Natural killer cell (primary cell): ENCODE measurements around the gene ADSS1. TPM values are rescaled to one million over a fixed set of nuclear protein-coding genes. Genes with fewer than 3 reads are reported as not detected.

ENCODE experiments used
- ATAC-seq, 3 donors: fragments of 150-1000 bp in 2 of 3; fragments of 200-7000 bp in 1 of 3; cut with Tn5 transposase; 1 replicate in 1 of 3; 2 replicates in 2 of 3; pipeline ENCODE4 v1.10.0; 2021; ENCODE audit warnings: mild to moderate bottlenecking in 2 of 3, moderate library complexity in 2 of 3
- DNase-seq, 2 donors: peaks; one replicate each; pipeline versions ENCODE4 v3.0.0 to v3.0.0-alpha.2; 2013 to 2021; ENCODE audit warnings: mixed read lengths in 1 of 2
- H3K27ac ChIP-seq: one replicate; pipeline ENCODE4 v1.5.1; 2013; ENCODE audit warnings: mild to moderate bottlenecking, low read length
- H3K27me3 ChIP-seq: one replicate; pipeline ENCODE4 v1.6.1; 2013; ENCODE audit warnings: low read length; ENCODE audit not compliant: control insufficient read depth, insufficient read depth
- H3K36me3 ChIP-seq: one replicate; pipeline ENCODE4 v1.6.1; 2013; ENCODE audit warnings: low read length; ENCODE audit not compliant: control insufficient read depth, insufficient read depth
- H3K4me1 ChIP-seq: one replicate; pipeline ENCODE4 v1.6.1; 2013; ENCODE audit warnings: low read length; ENCODE audit not compliant: control insufficient read depth, insufficient read depth
- H3K4me3 ChIP-seq: one replicate; pipeline ENCODE4 v1.5.1; 2013; ENCODE audit warnings: low read length
- H3K9me3 ChIP-seq: one replicate; pipeline ENCODE4 v1.6.1; 2013; ENCODE audit warnings: low read length; ENCODE audit not compliant: control insufficient read depth, insufficient read depth
- H3K27ac Mint-ChIP-seq, 2 donors: one replicate each; pipeline ENCODE4 v1.8.0; 2022; ENCODE audit warnings: mild to moderate bottlenecking in 2 of 2, mixed read lengths in 2 of 2, moderate library complexity in 1 of 2
- H3K27me3 Mint-ChIP-seq, 2 donors: one replicate each; pipeline ENCODE4 v1.8.0; 2022; ENCODE audit warnings: low read depth in 2 of 2, mixed read lengths in 2 of 2
- H3K36me3 Mint-ChIP-seq: one replicate; pipeline ENCODE4 v1.8.0; 2022; ENCODE audit warnings: mixed read lengths
- H3K4me1 Mint-ChIP-seq, 2 donors: one replicate each; pipeline ENCODE4 v1.8.0; 2022; ENCODE audit warnings: mixed read lengths in 2 of 2
- H3K4me3 Mint-ChIP-seq: one replicate; pipeline ENCODE4 v1.8.0; 2022; ENCODE audit warnings: mild to moderate bottlenecking, moderate library complexity, mixed read lengths
- H3K9me3 Mint-ChIP-seq, 2 donors: one replicate each; pipeline ENCODE4 v1.8.0; 2022; ENCODE audit warnings: mixed read lengths in 2 of 2
- WGBS: methylation state at CpG from one replicate; pipeline ENCODE4 v1.1.7; 2013; ENCODE audit warnings: missing lambda C conversion rate; ENCODE audit not compliant: insufficient coverage; 5-methylcytosine and 5-hydroxymethylcytosine counted together
- intact Hi-C: fragments of 100-400 bp; cut with micrococcal nuclease; formaldehyde crosslinking; loops from one replicate; pipeline ENCODE4 v1.14.2; 2022
- total RNA-seq, 4 donors: library from RNA; stranded (reverse); fragments of 120-200 nt in 1 of 4; gene quantifications; one replicate each; pipeline versions ENCODE4 v1.2.3 to v1.2.4, GENCODE V29; 2013 to 2022
- TF ChIP-seq, protein P1 (sequence below): fragments of 200-600 bp; IDR thresholded peaks from one replicate; pipeline ENCODE4 v1.8.0; 2022; ENCODE audit warnings: antibody characterized with exemption

The ADSS1 gene
- total RNA-seq, 3 donors from 2014 or later (not counting 1 experiment from before 2014, with no cell fraction given): 2.1 to 2.7 (median 2.5) TPM

DNA sequence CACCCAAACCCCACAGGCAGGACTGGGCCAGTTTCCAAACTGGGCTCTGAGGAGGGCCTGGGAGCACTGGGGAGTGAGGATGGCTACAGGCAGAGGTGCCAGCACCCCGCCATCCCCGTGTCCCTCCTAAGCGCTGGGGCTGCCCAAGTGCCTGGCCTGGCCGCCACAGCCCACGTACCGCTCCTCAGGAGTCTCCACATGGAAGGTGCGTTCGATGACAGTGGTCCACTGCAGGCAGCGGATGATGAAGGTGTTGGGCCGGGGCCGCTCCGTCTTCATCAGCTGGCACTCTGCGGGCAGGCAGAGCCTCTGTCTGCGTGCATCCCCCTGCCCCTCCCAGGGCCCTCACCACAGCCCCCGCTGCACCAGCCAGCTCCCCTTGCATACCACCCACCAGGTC is 52.5 kb downstream of the ADSS1 start:
- no peaks in the 10 kb centered on the region for H3K36me3 Mint-ChIP-seq
- TF ChIP-seq, protein P1, sequence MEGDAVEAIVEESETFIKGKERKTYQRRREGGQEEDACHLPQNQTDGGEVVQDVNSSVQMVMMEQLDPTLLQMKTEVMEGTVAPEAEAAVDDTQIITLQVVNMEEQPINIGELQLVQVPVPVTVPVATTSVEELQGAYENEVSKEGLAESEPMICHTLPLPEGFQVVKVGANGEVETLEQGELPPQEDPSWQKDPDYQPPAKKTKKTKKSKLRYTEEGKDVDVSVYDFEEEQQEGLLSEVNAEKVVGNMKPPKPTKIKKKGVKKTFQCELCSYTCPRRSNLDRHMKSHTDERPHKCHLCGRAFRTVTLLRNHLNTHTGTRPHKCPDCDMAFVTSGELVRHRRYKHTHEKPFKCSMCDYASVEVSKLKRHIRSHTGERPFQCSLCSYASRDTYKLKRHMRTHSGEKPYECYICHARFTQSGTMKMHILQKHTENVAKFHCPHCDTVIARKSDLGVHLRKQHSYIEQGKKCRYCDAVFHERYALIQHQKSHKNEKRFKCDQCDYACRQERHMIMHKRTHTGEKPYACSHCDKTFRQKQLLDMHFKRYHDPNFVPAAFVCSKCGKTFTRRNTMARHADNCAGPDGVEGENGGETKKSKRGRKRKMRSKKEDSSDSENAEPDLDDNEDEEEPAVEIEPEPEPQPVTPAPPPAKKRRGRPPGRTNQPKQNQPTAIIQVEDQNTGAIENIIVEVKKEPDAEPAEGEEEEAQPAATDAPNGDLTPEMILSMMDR: no peak
- no peak for ATAC-seq
- intact Hi-C loops: no loop called here
- H3K4me1 ChIP-seq: no peaks in the 10 kb centered on the region
- no peaks in the 10 kb centered on the region for H3K9me3 ChIP-seq
- H3K27me3 ChIP-seq: no peaks in the 10 kb centered on the region
- peaks cover 0 to 10% of the 10 kb centered on the region in 2 donors for H3K4me1 Mint-ChIP-seq
- no peak overlapping the region for H3K4me3 ChIP-seq
- H3K27ac ChIP-seq: no peak overlapping the region
- H3K36me3 ChIP-seq: peaks cover 38% of the 10 kb centered on the region
- 98% methylated on average over 15 of the region's 15 CpGs for WGBS
- no peak for DNase-seq
- no peaks in the 10 kb centered on the region for H3K9me3 Mint-ChIP-seq
- H3K27me3 Mint-ChIP-seq: no peaks in the 10 kb centered on the region
- H3K4me3 Mint-ChIP-seq: no peak overlapping the region
- no peak overlapping the region for H3K27ac Mint-ChIP-seq

DNA sequence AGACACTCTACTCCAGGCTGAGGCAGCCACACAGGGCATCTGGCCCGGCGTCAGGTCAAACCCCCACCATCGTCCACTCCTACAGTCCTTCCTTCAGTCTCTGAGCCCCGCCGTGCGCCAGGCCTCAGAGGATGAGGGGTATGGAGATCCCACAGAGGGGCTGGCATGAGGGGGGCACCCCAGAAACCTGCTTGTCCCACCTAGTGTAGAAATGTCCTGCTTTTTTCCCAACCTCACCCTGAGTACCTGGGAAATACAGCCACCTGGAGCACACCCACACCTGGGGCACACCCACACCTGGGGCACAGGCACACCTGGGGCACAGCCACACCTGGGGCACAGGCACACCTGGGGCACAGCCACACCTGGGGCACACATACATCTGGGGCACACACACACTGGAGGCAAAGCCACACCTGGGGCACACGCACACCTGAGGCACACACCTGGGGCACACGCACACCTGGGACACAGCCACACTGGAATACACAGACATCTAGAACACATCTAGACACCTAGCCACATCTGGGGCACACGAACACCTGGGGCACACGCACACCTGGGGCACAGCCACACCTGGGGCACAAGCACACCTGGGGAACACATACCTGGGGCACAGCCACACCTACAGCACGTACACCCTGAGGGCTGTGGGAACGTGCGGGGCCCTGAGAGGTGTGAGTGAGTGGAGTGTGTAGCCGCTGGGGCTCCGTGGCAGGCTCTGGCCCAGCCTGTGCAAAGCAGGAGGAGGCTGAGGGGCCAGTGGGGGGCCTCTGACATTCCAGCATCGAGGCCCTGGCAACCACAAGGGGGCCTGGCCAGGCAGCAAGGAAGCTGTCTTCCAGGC is 53.2 kb downstream of the ADSS1 start:
- intact Hi-C loops: no loop called here
- Histone ChIP-seq H3K36me3 (peaks cover 31% of the 10 kb centered on the region), H3K4me1 (no peaks in the 10 kb centered on the region), H3K27me3 (no peaks in the 10 kb centered on the region), H3K9me3 (no peaks in the 10 kb centered on the region), H3K27ac (no peak overlapping the region), H3K4me3 (no peak overlapping the region)
- Mint-ChIP-seq H3K4me3 (no peak overlapping the region), H3K9me3 (no peaks in the 10 kb centered on the region), H3K27ac (no peak overlapping the region), H3K4me1 (peaks cover 0 to 10% of the 10 kb centered on the region in 2 donors), H3K36me3 (no peaks in the 10 kb centered on the region), H3K27me3 (no peaks in the 10 kb centered on the region)
- ATAC-seq (no peak), DNase-seq (no peak)
- 94% methylated on average over 16 of the region's 16 CpGs for WGBS
- TF ChIP-seq, protein P1: no peak

DNA sequence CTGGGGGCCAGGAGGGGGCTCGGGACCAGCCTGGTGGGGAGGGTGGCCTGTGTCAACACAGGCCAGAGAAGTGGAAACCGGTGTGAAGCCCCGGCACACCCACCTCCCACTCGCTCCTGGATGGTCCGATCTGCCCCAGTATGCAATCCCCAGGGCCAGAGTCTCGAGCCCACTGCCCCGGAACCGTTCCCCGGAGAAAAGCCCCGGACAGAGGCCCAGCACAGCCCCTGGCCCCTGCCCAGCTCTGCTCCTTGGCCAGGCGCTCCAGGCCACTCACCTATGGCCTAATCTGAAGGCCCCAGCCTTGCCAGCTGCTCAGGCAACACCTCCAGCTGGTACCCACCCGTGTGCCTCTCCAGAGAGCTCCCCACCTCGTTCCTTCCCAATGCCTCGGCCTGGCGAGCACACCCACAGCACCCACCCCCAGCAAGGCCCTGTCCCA is 53.8 kb downstream of the ADSS1 start:
- H3K36me3 ChIP-seq: peaks cover 25% of the 10 kb centered on the region
- WGBS: 94% methylated on average over 15 of the region's 15 CpGs
- H3K4me1 ChIP-seq: no peaks in the 10 kb centered on the region
- Mint-ChIP-seq H3K4me1 (peaks cover 0 to 10% of the 10 kb centered on the region in 2 donors), H3K9me3 (no peaks in the 10 kb centered on the region), H3K27me3 (no peaks in the 10 kb centered on the region), H3K27ac (no peak overlapping the region), H3K36me3 (no peaks in the 10 kb centered on the region), H3K4me3 (no peak overlapping the region)
- H3K9me3 ChIP-seq: no peaks in the 10 kb centered on the region
- H3K27ac ChIP-seq: no peak overlapping the region
- ATAC-seq: no peak
- DNase-seq: no peak
- H3K4me3 ChIP-seq: no peak overlapping the region
- H3K27me3 ChIP-seq: no peaks in the 10 kb centered on the region
- intact Hi-C loops: no loop called here
- TF ChIP-seq, protein P1: no peak
